22Rv1 (cell line): Measurements from ENCODE around the gene NRP2.

Experiments used
- ZFX ChIP-seq: fragments of 450-650 bp; IDR thresholded peaks from 2 replicates; pipeline ENCODE4 v1.6.1; 2017; ENCODE audit warnings: antibody characterized with exemption, borderline replicate concordance
- TF ChIP-seq, protein P1 (sequence below): fragments of 450-650 bp; IDR thresholded peaks from 2 replicates; pipeline ENCODE4 v1.5.1; 2017; ENCODE audit warnings: mild to moderate bottlenecking

GRCh38 chr2:205764270-205764746, 82.0 kb downstream of the NRP2 start:
- TF ChIP-seq, protein P1, sequence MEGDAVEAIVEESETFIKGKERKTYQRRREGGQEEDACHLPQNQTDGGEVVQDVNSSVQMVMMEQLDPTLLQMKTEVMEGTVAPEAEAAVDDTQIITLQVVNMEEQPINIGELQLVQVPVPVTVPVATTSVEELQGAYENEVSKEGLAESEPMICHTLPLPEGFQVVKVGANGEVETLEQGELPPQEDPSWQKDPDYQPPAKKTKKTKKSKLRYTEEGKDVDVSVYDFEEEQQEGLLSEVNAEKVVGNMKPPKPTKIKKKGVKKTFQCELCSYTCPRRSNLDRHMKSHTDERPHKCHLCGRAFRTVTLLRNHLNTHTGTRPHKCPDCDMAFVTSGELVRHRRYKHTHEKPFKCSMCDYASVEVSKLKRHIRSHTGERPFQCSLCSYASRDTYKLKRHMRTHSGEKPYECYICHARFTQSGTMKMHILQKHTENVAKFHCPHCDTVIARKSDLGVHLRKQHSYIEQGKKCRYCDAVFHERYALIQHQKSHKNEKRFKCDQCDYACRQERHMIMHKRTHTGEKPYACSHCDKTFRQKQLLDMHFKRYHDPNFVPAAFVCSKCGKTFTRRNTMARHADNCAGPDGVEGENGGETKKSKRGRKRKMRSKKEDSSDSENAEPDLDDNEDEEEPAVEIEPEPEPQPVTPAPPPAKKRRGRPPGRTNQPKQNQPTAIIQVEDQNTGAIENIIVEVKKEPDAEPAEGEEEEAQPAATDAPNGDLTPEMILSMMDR: no peak
- TF ChIP-seq ZFX: no peak
